ENCODE data around the gene CHD2. TPM values are rescaled to one million over a fixed set of nuclear protein-coding genes. Genes with fewer than 3 reads are reported as not detected.
A peak's percentile ranks its signal among the peaks of the same experiment; 100 is the strongest.

Gene CHD2
- total RNA-seq, 1 experiment from 2014 or later, result 85.0 TPM

GRCh38 chr15:93025625-93025982 is 125.5 kb downstream of the CHD2 start:
- no peaks in the 10 kb centered on the region for H3K9me3 ChIP-seq
- no peaks in the 10 kb centered on the region for H3K27me3 ChIP-seq (replicated peaks; ENCODE audit: control insufficient read depth, insufficient read depth, low read length)
- no peak for TF ChIP-seq CTCF (IDR thresholded peaks at IDR 0.05; ENCODE audit: insufficient read depth in 1 of 2, low read depth in 1 of 2, low read length in 1 of 2, severe bottlenecking in 1 of 2, unreplicated experiment in 1 of 2)
- TSS peak; percentile 24 for BruUV-seq (replicated peaks)
- POLR2A ChIA-PET, result no interaction called here
- no peak for DNase-seq
- Mint-ChIP-seq H3K36me3 (ENCODE audit: insufficient read depth, unreplicated experiment) (peaks cover 98% of the 10 kb centered on the region), H3K4me3 (ENCODE audit: unreplicated experiment) (no peak overlapping the region), H3K4me1 (ENCODE audit: low read depth, unreplicated experiment) (peaks cover 16% of the 10 kb centered on the region), H3K27me3 (ENCODE audit: insufficient read depth, unreplicated experiment) (no peaks in the 10 kb centered on the region), H3K9me3 (ENCODE audit: unreplicated experiment) (no peaks in the 10 kb centered on the region), H3K27ac (ENCODE audit: unreplicated experiment) (no peak overlapping the region)
- CTCF ChIA-PET, result no interaction called here
- H3K4me3 ChIP-seq (ENCODE audit: low read depth, low read length), result no peak overlapping the region
- no peaks in the 10 kb centered on the region for H3K4me1 ChIP-seq
- intact Hi-C loops (cut with micrococcal nuclease; ENCODE audit: unreplicated experiment), result no loop called here
- H3K36me3 ChIP-seq (ENCODE audit: control insufficient read depth, insufficient read depth, low read length), result peaks cover 15% of the 10 kb centered on the region

- no peaks in the 10 kb centered on the region for H3K27me3 ChIP-seq (replicated peaks; ENCODE audit: control insufficient read depth, insufficient read depth, low read length)
- POLR2A ChIA-PET, result no interaction called here
- peaks cover 18% of the 10 kb centered on the region for H3K4me1 Mint-ChIP-seq (ENCODE audit: low read depth, unreplicated experiment)
- no peak overlapping the region for H3K4me3 ChIP-seq (ENCODE audit: low read depth, low read length)
- H3K4me1 ChIP-seq, result no peaks in the 10 kb centered on the region
- no peaks in the 10 kb centered on the region for H3K9me3 ChIP-seq
- intact Hi-C loops (cut with micrococcal nuclease; ENCODE audit: unreplicated experiment), result no loop called here
- DNase-seq, result no peak
- H3K36me3 Mint-ChIP-seq (ENCODE audit: insufficient read depth, unreplicated experiment), result peaks cover 98% of the 10 kb centered on the region
- no peaks in the 10 kb centered on the region for H3K27me3 Mint-ChIP-seq (ENCODE audit: insufficient read depth, unreplicated experiment)
- no peaks in the 10 kb centered on the region for H3K9me3 Mint-ChIP-seq (ENCODE audit: unreplicated experiment)
- peaks cover 15% of the 10 kb centered on the region for H3K36me3 ChIP-seq (ENCODE audit: control insufficient read depth, insufficient read depth, low read length)
- no peak for TF ChIP-seq CTCF (IDR thresholded peaks at IDR 0.05; ENCODE audit: insufficient read depth in 1 of 2, low read depth in 1 of 2, low read length in 1 of 2, severe bottlenecking in 1 of 2, unreplicated experiment in 1 of 2)
- H3K27ac Mint-ChIP-seq (ENCODE audit: unreplicated experiment), result peak overlapping the region; percentile 51
- no peak overlapping the region for H3K4me3 Mint-ChIP-seq (ENCODE audit: unreplicated experiment)
- no TSS peak for BruUV-seq (replicated peaks)
- CTCF ChIA-PET, result no interaction called here
Observed at GRCh38 chr15:93026380-93026817, 126.3 kb downstream of the CHD2 start.

GRCh38 chr15:93027413-93027812 is 127.3 kb downstream of the CHD2 start:
- no peak for TF ChIP-seq CTCF (IDR thresholded peaks at IDR 0.05; ENCODE audit: insufficient read depth in 1 of 2, low read depth in 1 of 2, low read length in 1 of 2, severe bottlenecking in 1 of 2, unreplicated experiment in 1 of 2)
- no peaks in the 10 kb centered on the region for H3K4me1 ChIP-seq
- ChIA-PET POLR2A (no interaction called here), CTCF (interaction anchor here (3.9 kb wide), 1 partner anchor 1092 kb away, joined by 23 read pairs; no protein-coding TSS in a partner anchor)
- H3K27me3 ChIP-seq (replicated peaks; ENCODE audit: control insufficient read depth, insufficient read depth, low read length), result no peaks in the 10 kb centered on the region
- Mint-ChIP-seq H3K27ac (ENCODE audit: unreplicated experiment) (peak overlapping the region; percentile 51), H3K9me3 (ENCODE audit: unreplicated experiment) (no peaks in the 10 kb centered on the region), H3K36me3 (ENCODE audit: insufficient read depth, unreplicated experiment) (peaks cover 97% of the 10 kb centered on the region), H3K4me3 (ENCODE audit: unreplicated experiment) (no peak overlapping the region), H3K4me1 (ENCODE audit: low read depth, unreplicated experiment) (peaks cover 18% of the 10 kb centered on the region), H3K27me3 (ENCODE audit: insufficient read depth, unreplicated experiment) (no peaks in the 10 kb centered on the region)
- no TSS peak for BruUV-seq (replicated peaks)
- peaks cover 15% of the 10 kb centered on the region for H3K36me3 ChIP-seq (ENCODE audit: control insufficient read depth, insufficient read depth, low read length)
- intact Hi-C loops (cut with micrococcal nuclease; ENCODE audit: unreplicated experiment), result no loop called here
- no peak for DNase-seq
- no peaks in the 10 kb centered on the region for H3K9me3 ChIP-seq
- H3K4me3 ChIP-seq (ENCODE audit: low read depth, low read length), result no peak overlapping the region

Measured in Caco-2 (cell line).